Smooth muscle cell (in vitro differentiated cells): ENCODE data around the gene RIN3. TPM values are rescaled to one million over a fixed set of nuclear protein-coding genes. Genes with fewer than 3 reads are reported as not detected.

Experiments
- DNase-seq: peaks from one replicate; lab custom pipeline; 2025; ENCODE audit not compliant: unreplicated experiment; lab: John Stamatoyannopoulos, UW
- H2AFZ ChIP-seq: fragments of 200-600 bp; sonication (generic); 2 replicates; pipeline ENCODE4 v1.6.0; 2016; ENCODE audit warnings: antibody characterized with exemption, low read depth, mild to moderate bottlenecking
- H3F3A ChIP-seq: fragments of 200-600 bp; sonication (generic); 2 replicates; pipeline ENCODE4 v1.6.0; 2017; ENCODE audit warnings: antibody characterized with exemption, low read depth
- H3K27ac ChIP-seq: fragments of 200-600 bp; sonication (generic); 2 replicates; pipeline ENCODE4 v1.5.1; 2016; ENCODE audit warnings: low read depth, mild to moderate bottlenecking
- H3K27me3 ChIP-seq: fragments of 200-600 bp; sonication (generic); 2 replicates; pipeline ENCODE4 v1.6.1; 2016; ENCODE audit warnings: low read depth, mild to moderate bottlenecking
- H3K36me3 ChIP-seq: fragments of 200-600 bp; sonication (generic); 2 replicates; pipeline ENCODE4 v1.5.1; 2016; ENCODE audit warnings: low read depth
- H3K4me1 ChIP-seq: fragments of 200-600 bp; sonication (generic); 2 replicates; pipeline ENCODE4 v1.5.1; 2016; ENCODE audit warnings: low read depth
- H3K4me2 ChIP-seq: fragments of 200-600 bp; sonication (generic); 2 replicates; pipeline ENCODE4 v1.6.0; 2016; ENCODE audit warnings: mild to moderate bottlenecking
- H3K4me3 ChIP-seq: fragments of 200-600 bp; sonication (generic); 2 replicates; pipeline ENCODE4 v1.5.1; 2016; ENCODE audit warnings: mild to moderate bottlenecking
- H3K79me2 ChIP-seq: fragments of 200-600 bp; sonication (generic); 2 replicates; pipeline ENCODE4 v1.6.0; 2016; ENCODE audit warnings: low read depth, mild to moderate bottlenecking
- H3K9ac ChIP-seq: fragments of 200-600 bp; sonication (generic); 2 replicates; pipeline ENCODE4 v1.6.0; 2016; ENCODE audit warnings: low read depth
- H3K9me3 ChIP-seq: fragments of 200-600 bp; sonication (generic); replicated peaks from 2 replicates; pipeline ENCODE4 v1.5.1; 2016; ENCODE audit warnings: low read depth
- H4K20me1 ChIP-seq: fragments of 200-600 bp; sonication (generic); 2 replicates; pipeline ENCODE4 v1.6.0; 2016; ENCODE audit warnings: low read depth
- CTCF ChIP-seq: fragments of 200-600 bp; sonication (generic); IDR thresholded peaks from 2 replicates; pipeline ENCODE4 v1.5.1; 2017; ENCODE audit warnings: borderline replicate concordance, mild to moderate bottlenecking, antibody characterized with exemption; ENCODE audit not compliant: insufficient read depth, poor library complexity, severe bottlenecking
- WGBS: methylation state at CpG from one replicate; pipeline ENCODE4 v1.1.7; 2016; ENCODE audit warnings: low lambda C conversion rate; 5-methylcytosine and 5-hydroxymethylcytosine counted together
- polyA plus RNA-seq: library from polyadenylated mRNA; unstranded; fragments of >200 nt; fragmentation: Nextera tagmentation; extraction: Ambion mirVana; gene quantifications from 2 replicates; pipeline ENCODE4 v1.2.1, GENCODE V29; 2016
- total RNA-seq: library from RNA; depleted of rRNA; stranded (reverse); fragments of >200 nt; gene quantifications from 2 replicates; pipeline ENCODE4 v1.2.3, GENCODE V29; 2014

The RIN3 gene
- total and polyA plus RNA-seq, 2 experiments from 2014 or later = 2.7 to 3.8 TPM

- no peak overlapping the region for H2AFZ ChIP-seq
- no peak for TF ChIP-seq CTCF
Observed at GRCh38 chr14:92500491-92500941, 13.1 kb upstream of the RIN3 start.

GRCh38 chr14:92501891-92502351 is 11.7 kb upstream of the RIN3 start:
- H3K27ac ChIP-seq = peak overlapping the region; percentile 67
- no peak for DNase-seq
- peaks cover 14% of the 10 kb centered on the region for H3F3A ChIP-seq
- no peaks in the 10 kb centered on the region for H4K20me1 ChIP-seq
- H3K9me3 ChIP-seq = no peaks in the 10 kb centered on the region
- no peaks in the 10 kb centered on the region for H3K36me3 ChIP-seq
- no peak overlapping the region for H3K9ac ChIP-seq
- H3K4me1 ChIP-seq = no peaks in the 10 kb centered on the region
- H3K27me3 ChIP-seq = no peaks in the 10 kb centered on the region
- no peaks in the 10 kb centered on the region for H3K79me2 ChIP-seq
- 57% methylated on average over 5 of the region's 5 CpGs for WGBS
- TF ChIP-seq CTCF = no peak
- no peak overlapping the region for H3K4me3 ChIP-seq
- peak overlapping the region; percentile 54 for H3K4me2 ChIP-seq
- H2AFZ ChIP-seq = no peak overlapping the region

More at GRCh38 chr14:92500491-92500941, 13.1 kb upstream of the RIN3 start:
- no peak for DNase-seq
- Histone ChIP-seq H3K27ac (no peak overlapping the region), H3K9ac (no peak overlapping the region), H3K4me2 (no peak overlapping the region), H3K36me3 (no peaks in the 10 kb centered on the region), H3K4me3 (no peak overlapping the region), H3K9me3 (no peaks in the 10 kb centered on the region), H3K4me1 (no peaks in the 10 kb centered on the region), H3F3A (peaks cover 22% of the 10 kb centered on the region), H4K20me1 (no peaks in the 10 kb centered on the region), H3K27me3 (no peaks in the 10 kb centered on the region), H3K79me2 (no peaks in the 10 kb centered on the region)
- WGBS = 81% methylated on average over 6 of the region's 6 CpGs

- H3K9me3 ChIP-seq = no peaks in the 10 kb centered on the region
- DNase-seq = no peak
- H3F3A ChIP-seq = peaks cover 14% of the 10 kb centered on the region
- TF ChIP-seq CTCF = no peak
- peak overlapping the region; percentile 67 for H3K27ac ChIP-seq
- no peaks in the 10 kb centered on the region for H4K20me1 ChIP-seq
- H2AFZ ChIP-seq = no peak overlapping the region
- H3K27me3 ChIP-seq = no peaks in the 10 kb centered on the region
- no peaks in the 10 kb centered on the region for H3K4me1 ChIP-seq
- no peaks in the 10 kb centered on the region for H3K36me3 ChIP-seq
- no peak overlapping the region for H3K4me3 ChIP-seq
- H3K79me2 ChIP-seq = no peaks in the 10 kb centered on the region
- no peak overlapping the region for H3K4me2 ChIP-seq
- WGBS = 97% methylated on average over 9 of the region's 9 CpGs
- peak overlapping the region; percentile 28 for H3K9ac ChIP-seq
Observed at GRCh38 chr14:92502541-92503286, 10.9 kb upstream of the RIN3 start.
